Calu3 (cell line): Measurements from ENCODE around the gene FUZ. TPM values are rescaled to one million over a fixed set of nuclear protein-coding genes. Genes with fewer than 3 reads are reported as not detected.

Experiments
- BruUV-seq: library from RNA; stranded (reverse); fragments of 400-500 nt; replicated peaks from 2 replicates; lab custom pipeline; 2021; lab: Mats Ljungman, UMichigan
- CTCF ChIA-PET: fragments of 300-600 bp; sonication (Branson Sonifier 250); formaldehyde crosslinking; loops from one replicate; lab custom pipeline; 2022; ENCODE audit warnings: antibody characterized with exemption; lab: Charles Lee
- DNase-seq: peaks from one replicate; pipeline ENCODE4 v3.0.0; 2022
- H3K27ac Mint-ChIP-seq: one replicate; pipeline ENCODE4 v1.8.0; 2022; ENCODE audit warnings: mixed read lengths; ENCODE audit not compliant: unreplicated experiment
- H3K27me3 Mint-ChIP-seq: one replicate; pipeline ENCODE4 v1.8.0; 2022; ENCODE audit warnings: mixed read lengths; ENCODE audit not compliant: unreplicated experiment
- H3K36me3 Mint-ChIP-seq: one replicate; pipeline ENCODE4 v1.8.0; 2022; ENCODE audit warnings: mild to moderate bottlenecking, moderate library complexity, mixed read lengths; ENCODE audit not compliant: insufficient read depth, unreplicated experiment
- H3K4me1 Mint-ChIP-seq: one replicate; pipeline ENCODE4 v1.8.0; 2022; ENCODE audit warnings: mild to moderate bottlenecking, low read depth, mixed read lengths; ENCODE audit not compliant: unreplicated experiment
- H3K4me3 Mint-ChIP-seq: one replicate; pipeline ENCODE4 v1.8.0; 2022; ENCODE audit warnings: mild to moderate bottlenecking, low read depth, moderate library complexity, mixed read lengths; ENCODE audit not compliant: unreplicated experiment
- H3K9me3 Mint-ChIP-seq: one replicate; pipeline ENCODE4 v1.8.0; 2022; ENCODE audit warnings: low read depth, mixed read lengths; ENCODE audit not compliant: unreplicated experiment
- CTCF ChIP-seq: fragments of 200-600 bp; IDR thresholded peaks from one replicate; pipeline ENCODE4 v1.8.0; 2022; ENCODE audit warnings: antibody characterized with exemption; ENCODE audit not compliant: unreplicated experiment
- intact Hi-C: fragments of 100-400 bp; cut with micrococcal nuclease; formaldehyde crosslinking; loops from one replicate; pipeline ENCODE4 v1.10.0; 2022; ENCODE audit not compliant: unreplicated experiment
- total RNA-seq: library from RNA; stranded (reverse); gene quantifications from 2 replicates; pipeline ENCODE4 v1.2.3, GENCODE V29; 2022

FUZ gene
- total RNA-seq, 1 experiment from 2014 or later = 12.2 TPM

- Mint-ChIP-seq H3K4me1 (no peaks in the 10 kb centered on the region), H3K4me3 (no peak overlapping the region), H3K36me3 (peaks cover 40% of the 10 kb centered on the region), H3K27ac (no peak overlapping the region), H3K27me3 (no peaks in the 10 kb centered on the region), H3K9me3 (no peaks in the 10 kb centered on the region)
- BruUV-seq = no TSS peak
- TF ChIP-seq CTCF = no peak
- intact Hi-C loops = no loop called here
- CTCF ChIA-PET = interaction anchor here (1.0 kb wide), 1 partner anchor 15 kb away, joined by 3 read pairs; no protein-coding TSS in a partner anchor
- no peak for DNase-seq
These were observed 11.6 kb downstream of the FUZ start for GRCh38 chr19:49801401-49801888.

GRCh38 chr19:49800771-49801170, 12.3 kb downstream of the FUZ start:
- Mint-ChIP-seq H3K4me3 (no peak overlapping the region), H3K27me3 (no peaks in the 10 kb centered on the region), H3K36me3 (peaks cover 36% of the 10 kb centered on the region), H3K9me3 (no peaks in the 10 kb centered on the region), H3K27ac (no peak overlapping the region), H3K4me1 (no peaks in the 10 kb centered on the region)
- no TSS peak for BruUV-seq
- DNase-seq = no peak
- CTCF ChIA-PET = interaction anchor here (1.0 kb wide), 1 partner anchor 14 kb away, joined by 3 read pairs; no protein-coding TSS in a partner anchor
- intact Hi-C loops = no loop called here
- no peak for TF ChIP-seq CTCF

GRCh38 chr19:49799798-49800376, 13.2 kb downstream of the FUZ start:
- Mint-ChIP-seq H3K9me3 (no peaks in the 10 kb centered on the region), H3K36me3 (peaks cover 38% of the 10 kb centered on the region), H3K27me3 (no peaks in the 10 kb centered on the region), H3K4me3 (no peak overlapping the region), H3K4me1 (no peaks in the 10 kb centered on the region), H3K27ac (no peak overlapping the region)
- CTCF ChIA-PET = no interaction called here
- DNase-seq = no peak
- intact Hi-C loops = no loop called here
- no TSS peak for BruUV-seq
- peak; percentile 33 for TF ChIP-seq CTCF

GRCh38 chr19:49799271-49799797, 13.8 kb downstream of the FUZ start:
- no peaks in the 10 kb centered on the region for H3K4me1 Mint-ChIP-seq
- no peaks in the 10 kb centered on the region for H3K9me3 Mint-ChIP-seq
- H3K36me3 Mint-ChIP-seq = peaks cover 33% of the 10 kb centered on the region
- no peaks in the 10 kb centered on the region for H3K27me3 Mint-ChIP-seq
- BruUV-seq = TSS peak; percentile 26
- H3K27ac Mint-ChIP-seq = no peak overlapping the region
- no peak for TF ChIP-seq CTCF
- CTCF ChIA-PET = no interaction called here
- H3K4me3 Mint-ChIP-seq = no peak overlapping the region
- DNase-seq = no peak
- intact Hi-C loops = no loop called here
